IPS-20b (cell line): ENCODE results near the gene TMC1.
"Not testable (repeated sequence)": the region's sequence is repeated elsewhere in the genome, so short reads cannot be mapped to it uniquely, and the experiment has no call there.

ENCODE experiments used
- H3K27ac ChIP-seq: one replicate; pipeline ENCODE4 v1.5.1; 2013; ENCODE audit warnings: low read length
- H3K27me3 ChIP-seq: 2 replicates; pipeline ENCODE4 v1.6.1; 2013; ENCODE audit warnings: mild to moderate bottlenecking, low read length, inconsistent platforms; ENCODE audit not compliant: insufficient read depth
- H3K36me3 ChIP-seq: 2 replicates; pipeline ENCODE4 v1.6.1; 2013; ENCODE audit warnings: low read depth, mild to moderate bottlenecking, inconsistent platforms, low read length, moderate library complexity; ENCODE audit not compliant: insufficient read depth
- H3K4me1 ChIP-seq: 2 replicates; pipeline ENCODE4 v1.6.1; 2013; ENCODE audit warnings: mild to moderate bottlenecking, control low read depth, inconsistent platforms, low read length, moderate library complexity; ENCODE audit not compliant: insufficient read depth
- H3K4me3 ChIP-seq: 2 replicates; pipeline ENCODE4 v1.5.1; 2013; ENCODE audit warnings: mild to moderate bottlenecking, low read length, inconsistent platforms
- H3K9ac ChIP-seq: 2 replicates; pipeline ENCODE4 v1.6.1; 2013; ENCODE audit warnings: low read depth, mild to moderate bottlenecking, inconsistent platforms, low read length, moderate library complexity
- H3K9me3 ChIP-seq: 2 replicates; pipeline ENCODE4 v1.6.1; 2013; ENCODE audit warnings: mild to moderate bottlenecking, low read depth, low read length, inconsistent platforms; ENCODE audit not compliant: insufficient read depth

TMC1 gene

DNA sequence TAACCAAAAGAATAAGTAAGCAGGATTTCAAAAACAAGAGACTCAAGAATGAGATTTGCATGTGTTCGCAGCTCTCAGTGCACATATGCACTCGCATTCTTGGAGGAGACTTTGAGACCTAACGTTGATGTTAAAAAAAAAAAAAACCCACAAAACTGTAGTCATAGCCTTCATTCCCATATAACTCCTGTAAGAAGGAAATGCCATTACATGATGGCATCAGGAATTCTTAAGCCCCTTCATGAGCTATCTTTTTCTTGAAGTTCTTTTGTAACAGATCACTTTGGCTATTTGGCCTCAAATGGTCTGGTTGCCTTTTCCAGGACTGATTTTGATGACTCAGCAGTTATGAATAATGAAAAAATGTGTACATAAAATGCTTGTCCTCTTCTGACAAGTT, 317.7 kb downstream of the TMC1 start:
- no peaks in the 10 kb centered on the region for H3K36me3 ChIP-seq

DNA sequence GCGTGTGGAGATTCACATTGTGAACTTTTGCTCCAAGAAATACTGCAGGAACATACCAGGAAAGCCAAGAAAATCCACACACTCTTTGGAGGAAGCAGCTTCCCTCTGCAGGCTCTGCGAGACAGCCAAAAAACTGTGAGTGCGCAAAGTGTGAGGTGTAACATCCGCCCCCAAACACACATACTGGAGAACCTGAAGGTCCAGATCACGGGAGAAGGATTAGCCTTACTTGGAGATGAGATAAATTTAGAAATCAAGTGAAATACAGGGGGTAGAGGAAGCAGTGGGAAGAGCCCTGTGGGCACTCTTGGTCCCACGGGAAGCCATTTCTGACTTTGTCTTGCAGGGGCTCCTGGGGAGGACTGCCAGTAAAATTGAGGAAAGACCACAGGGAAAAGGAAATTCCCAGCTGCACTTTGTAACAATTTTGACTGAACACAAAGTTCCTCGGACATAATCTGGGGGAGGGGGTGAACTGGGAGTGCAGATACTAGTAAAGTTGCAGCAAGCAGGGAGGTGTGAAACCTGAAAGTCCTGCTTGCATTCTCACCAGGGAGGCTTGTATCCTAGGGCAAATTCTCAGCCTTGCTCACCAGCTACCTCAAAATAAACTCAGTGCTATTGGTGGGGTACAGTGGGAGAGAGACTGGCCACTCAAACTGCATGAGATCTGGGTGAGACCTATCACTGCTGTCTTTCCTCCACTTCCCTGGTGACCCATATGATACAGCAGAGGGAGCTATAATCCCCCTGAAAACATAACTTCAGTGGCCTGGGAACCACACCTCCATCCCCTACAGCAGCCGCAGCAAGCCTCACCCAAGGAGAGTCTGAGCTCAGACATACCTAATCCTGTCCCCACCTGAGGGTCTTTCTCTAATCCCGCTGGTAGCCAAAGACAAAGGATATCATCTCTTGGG, 322.4 kb downstream of the TMC1 start:
- Histone ChIP-seq H3K36me3 (no peaks in the 10 kb centered on the region), H3K4me3 (no peak overlapping the region), H3K27me3 (no peaks in the 10 kb centered on the region), H3K4me1 (peaks cover 8% of the 10 kb centered on the region; the same call in 1 of the 2 replicates), H3K9ac (no peak overlapping the region), H3K27ac (no peak overlapping the region), H3K9me3 (no peaks in the 10 kb centered on the region)

More for the DNA sequence above, 317.7 kb downstream of the TMC1 start:
- Histone ChIP-seq H3K9me3 (no peaks in the 10 kb centered on the region), H3K27ac (no peak overlapping the region), H3K4me3 (no peak overlapping the region), H3K9ac (no peak overlapping the region), H3K4me1 (peaks cover 15% of the 10 kb centered on the region; the same call in 1 of the 2 replicates), H3K27me3 (no peaks in the 10 kb centered on the region)

DNA sequence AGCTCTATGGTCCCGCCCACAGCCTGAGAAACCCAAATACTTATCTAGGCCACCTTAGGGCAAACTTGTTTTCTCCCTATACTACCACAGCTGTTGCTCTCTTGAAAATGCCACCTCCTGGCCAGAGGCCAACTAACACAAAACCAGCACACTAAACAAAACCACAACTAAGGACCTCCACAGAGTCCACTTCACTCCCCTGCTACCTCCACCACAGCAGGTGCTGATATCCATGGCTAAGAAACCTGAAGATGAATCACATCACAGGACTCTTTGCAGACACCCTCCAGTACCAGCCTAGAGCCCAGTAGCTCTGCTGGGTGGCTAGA, 323.0 kb downstream of the TMC1 start:
- no peak overlapping the region for H3K4me3 ChIP-seq
- no peak overlapping the region for H3K9ac ChIP-seq
- H3K9me3 ChIP-seq = no peaks in the 10 kb centered on the region
- H3K36me3 ChIP-seq = no peaks in the 10 kb centered on the region
- H3K27me3 ChIP-seq = no peaks in the 10 kb centered on the region
- H3K4me1 ChIP-seq = peaks cover 8% of the 10 kb centered on the region; the same call in 1 of the 2 replicates
- H3K27ac ChIP-seq = no peak overlapping the region

DNA sequence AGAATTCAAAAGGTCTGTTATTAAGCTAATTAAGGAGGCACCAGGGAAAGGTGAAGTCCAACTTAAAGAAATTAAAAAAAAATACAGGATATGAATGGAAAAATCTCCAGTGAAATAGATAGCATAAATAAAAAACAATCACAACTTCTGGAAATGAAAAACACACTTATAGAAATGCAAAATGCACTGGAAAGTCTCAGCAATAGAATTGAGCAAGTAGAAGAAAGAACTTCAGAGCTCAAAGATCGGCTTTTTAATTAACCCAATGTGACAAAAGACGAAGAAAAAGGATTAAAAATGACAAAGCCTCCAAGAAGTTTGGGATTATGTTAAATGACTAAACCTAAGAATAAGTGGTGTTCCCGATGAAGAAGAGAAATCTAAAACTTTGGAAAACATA, 323.6 kb downstream of the TMC1 start:
- not testable (repeated sequence) for H3K36me3 ChIP-seq, H3K4me1 ChIP-seq, H3K9me3 ChIP-seq, H3K4me3 ChIP-seq, H3K27me3 ChIP-seq, H3K27ac ChIP-seq, H3K9ac ChIP-seq

DNA sequence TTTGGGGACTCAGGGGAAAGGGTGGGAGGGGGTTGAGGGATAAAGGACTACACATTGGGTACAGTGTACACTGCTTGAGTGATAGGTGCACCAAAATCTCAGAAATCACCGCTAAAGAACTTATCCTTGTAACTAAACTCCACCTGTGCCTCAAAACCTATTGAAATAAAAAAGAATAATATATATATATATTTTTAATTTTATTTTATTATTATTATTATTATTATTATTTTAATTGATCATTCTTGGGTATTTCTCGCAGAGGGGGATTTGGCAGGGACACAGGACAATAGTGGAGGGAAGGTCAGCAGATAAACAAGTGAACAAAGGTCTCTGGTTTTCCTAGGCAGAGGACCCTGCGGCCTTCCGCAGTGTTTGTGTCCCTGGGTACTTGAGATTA, 328.8 kb downstream of the TMC1 start:
- not testable (repeated sequence) for H3K27me3 ChIP-seq, H3K36me3 ChIP-seq, H3K4me3 ChIP-seq, H3K27ac ChIP-seq, H3K9ac ChIP-seq, H3K4me1 ChIP-seq, H3K9me3 ChIP-seq

DNA sequence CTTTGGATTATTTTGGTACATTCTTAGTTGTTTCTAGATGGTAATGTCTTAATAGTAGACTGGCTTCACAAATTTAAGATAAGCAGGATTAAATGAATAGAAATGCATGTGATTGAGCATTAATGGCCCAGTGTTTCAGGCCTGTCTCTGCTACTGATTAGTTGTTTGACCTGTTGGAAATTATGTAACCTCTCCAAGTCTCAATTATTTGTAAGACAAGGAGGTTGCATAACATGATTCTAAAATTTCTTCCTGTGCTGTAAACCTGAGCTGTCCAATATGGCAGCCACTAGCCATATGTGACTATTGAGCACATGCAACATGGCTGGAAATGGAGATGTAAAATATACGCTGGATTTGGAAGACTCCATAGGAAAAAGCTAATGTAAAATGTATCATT, 333.9 kb downstream of the TMC1 start:
- Histone ChIP-seq H3K4me3 (no peak overlapping the region), H3K4me1 (peaks cover 7% of the 10 kb centered on the region; the same call in 1 of the 2 replicates), H3K9me3 (no peaks in the 10 kb centered on the region), H3K9ac (no peak overlapping the region), H3K27me3 (no peaks in the 10 kb centered on the region), H3K36me3 (no peaks in the 10 kb centered on the region), H3K27ac (no peak overlapping the region)

DNA sequence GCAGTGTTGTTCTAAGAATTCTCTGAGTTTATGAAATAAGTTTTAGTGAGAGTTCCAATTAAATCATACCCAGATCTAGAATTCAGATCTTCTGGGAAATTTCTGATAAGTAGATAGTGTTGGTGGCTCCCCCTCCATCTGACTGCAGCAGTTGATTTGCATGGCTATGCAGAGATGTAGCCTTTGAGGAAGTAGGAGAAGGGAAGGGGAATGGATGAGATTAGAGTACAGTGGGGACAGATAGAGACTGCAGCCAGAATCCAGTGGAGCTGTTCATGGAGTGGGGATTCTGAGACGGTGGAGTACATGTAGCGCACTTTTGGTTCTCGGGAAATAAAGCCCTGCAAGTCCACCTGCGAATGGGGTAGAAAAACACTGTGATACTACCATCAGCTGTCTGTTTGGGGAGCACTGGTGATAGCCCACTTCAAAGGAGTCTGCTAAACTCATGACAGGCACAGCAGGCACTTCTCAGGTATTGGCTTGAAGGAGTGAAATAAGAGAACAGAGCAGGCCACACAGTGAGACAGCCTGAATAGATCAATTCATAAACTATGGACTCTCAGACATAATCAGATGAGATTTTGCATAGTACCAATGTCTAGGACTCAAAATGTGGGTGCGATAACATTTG, 334.6 kb downstream of the TMC1 start:
- Histone ChIP-seq H3K27me3 (no peaks in the 10 kb centered on the region), H3K27ac (no peak overlapping the region), H3K36me3 (no peaks in the 10 kb centered on the region)

DNA sequence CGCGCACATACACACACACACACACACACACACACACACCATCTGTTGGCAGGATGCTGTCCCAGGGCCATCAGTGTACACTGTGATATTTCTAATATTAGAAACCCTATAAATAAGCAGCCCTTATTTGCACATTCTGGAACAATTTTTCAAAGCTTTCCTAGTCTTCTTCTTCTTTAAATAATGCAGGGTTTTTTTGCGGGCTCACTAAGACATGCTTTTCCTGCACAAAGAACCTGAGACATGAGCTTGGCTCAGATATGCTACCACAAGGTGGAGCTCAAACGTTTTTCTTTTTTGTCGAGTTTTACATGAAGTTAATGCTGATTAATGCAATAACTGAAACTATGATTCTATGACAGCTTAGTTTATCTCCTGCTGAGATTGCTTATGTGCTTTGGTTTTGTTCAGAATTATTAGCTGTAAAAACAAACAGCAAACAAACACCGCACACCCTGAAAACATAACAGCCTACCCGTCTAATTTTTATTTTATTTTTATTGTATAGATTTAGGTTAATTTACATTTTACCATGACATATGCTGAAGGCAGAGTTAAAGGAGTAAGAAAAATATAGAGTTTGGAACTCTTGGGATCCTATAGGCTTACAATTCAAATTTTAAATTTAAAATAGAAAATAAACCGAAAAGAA, 335.7 kb downstream of the TMC1 start:
- H3K4me1 ChIP-seq = peaks cover 7% of the 10 kb centered on the region; the same call in 1 of the 2 replicates
- H3K27me3 ChIP-seq = no peaks in the 10 kb centered on the region
- H3K36me3 ChIP-seq = no peaks in the 10 kb centered on the region
- no peaks in the 10 kb centered on the region for H3K9me3 ChIP-seq
- H3K27ac ChIP-seq = no peak overlapping the region
- no peak overlapping the region for H3K9ac ChIP-seq
- H3K4me3 ChIP-seq = no peak overlapping the region

More for the DNA sequence above, 334.6 kb downstream of the TMC1 start:
- H3K4me3 ChIP-seq = no peak overlapping the region
- no peaks in the 10 kb centered on the region for H3K9me3 ChIP-seq
- peaks cover 7% of the 10 kb centered on the region; the same call in 1 of the 2 replicates for H3K4me1 ChIP-seq
- H3K9ac ChIP-seq = no peak overlapping the region

DNA sequence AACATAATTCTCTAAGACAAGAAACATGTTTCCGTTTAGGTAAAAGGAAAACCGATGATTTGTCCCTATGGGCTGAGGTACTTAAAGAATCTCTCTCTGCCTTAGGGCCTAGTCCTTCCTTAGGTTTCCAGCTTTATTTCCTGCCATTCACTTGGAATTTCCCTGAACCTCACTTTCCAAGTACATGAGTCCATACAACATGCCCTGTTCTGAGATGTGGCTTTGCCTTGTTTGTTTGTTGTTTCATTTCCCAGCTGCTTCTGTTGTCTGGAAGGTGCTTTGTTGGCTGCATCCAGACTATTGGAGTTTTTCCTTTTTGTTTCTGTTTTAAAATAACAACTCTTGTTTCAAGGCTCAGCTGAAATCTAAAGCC, 336.2 kb downstream of the TMC1 start:
- Histone ChIP-seq H3K4me3 (no peak overlapping the region), H3K27ac (no peak overlapping the region), H3K9me3 (no peaks in the 10 kb centered on the region), H3K9ac (no peak overlapping the region), H3K36me3 (no peaks in the 10 kb centered on the region), H3K27me3 (no peaks in the 10 kb centered on the region), H3K4me1 (peaks cover 7% of the 10 kb centered on the region; the same call in 1 of the 2 replicates)

DNA sequence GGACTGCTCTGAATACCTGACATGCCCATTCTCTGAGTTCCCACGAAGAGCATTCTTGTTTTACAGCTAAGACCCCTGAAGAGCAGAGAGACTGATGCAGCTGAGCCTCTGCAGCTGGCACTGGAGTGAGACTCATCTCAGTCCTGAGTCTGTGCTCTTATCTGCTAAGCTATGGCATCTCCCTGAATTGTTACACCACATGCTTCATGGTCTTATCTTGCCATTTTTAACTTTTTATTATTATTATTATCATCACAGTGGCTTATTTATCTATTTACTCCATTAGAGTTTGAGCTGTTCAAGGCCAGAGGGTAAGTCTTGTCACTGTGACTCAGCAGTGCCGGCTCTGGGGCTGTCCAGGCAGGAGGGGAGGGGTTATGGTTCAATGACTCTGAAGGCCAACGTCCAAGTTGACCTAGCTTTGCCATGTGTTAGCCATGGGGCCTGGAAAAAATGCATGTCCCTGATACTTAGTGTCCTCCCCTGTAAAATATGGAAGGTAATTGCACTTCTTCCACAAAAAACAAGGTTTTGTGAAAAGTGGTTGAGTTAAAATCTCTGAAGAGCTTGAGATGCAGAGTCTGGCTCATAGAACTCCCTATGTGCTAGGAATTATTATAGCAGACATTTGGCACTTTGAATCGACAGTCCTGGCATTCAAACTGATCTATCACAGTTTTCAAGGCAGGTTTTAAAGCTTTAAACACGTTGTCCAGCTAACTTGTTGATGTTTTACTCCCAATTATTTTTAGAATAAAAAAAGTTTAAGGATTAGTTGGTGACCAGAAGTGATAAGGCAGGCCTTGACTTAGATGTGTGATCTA, 336.9 kb downstream of the TMC1 start:
- no peak overlapping the region for H3K9ac ChIP-seq
- no peaks in the 10 kb centered on the region for H3K27me3 ChIP-seq
- H3K27ac ChIP-seq = no peak overlapping the region
- H3K9me3 ChIP-seq = no peaks in the 10 kb centered on the region
- peaks cover 7% of the 10 kb centered on the region; the same call in 1 of the 2 replicates for H3K4me1 ChIP-seq
- no peak overlapping the region for H3K4me3 ChIP-seq
- H3K36me3 ChIP-seq = no peaks in the 10 kb centered on the region

DNA sequence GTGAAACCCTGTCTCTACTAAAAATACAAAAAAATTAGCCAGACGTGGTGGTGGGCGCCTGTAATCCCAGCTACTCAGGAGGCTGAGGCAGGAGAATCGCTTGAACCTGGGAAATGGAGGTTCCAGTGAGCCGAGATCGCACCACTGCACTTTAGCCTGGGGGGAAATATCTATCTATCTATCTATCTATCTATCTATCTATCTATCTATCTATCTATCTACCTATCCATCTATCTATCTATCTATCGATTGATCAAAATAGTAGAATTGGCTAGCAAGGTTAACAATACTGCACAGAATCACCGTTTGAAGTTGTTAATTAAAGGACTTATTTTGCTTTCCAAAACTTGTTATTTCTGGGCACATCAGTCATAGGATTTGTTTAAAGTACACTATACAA, 341.4 kb downstream of the TMC1 start:
- H3K27me3 ChIP-seq, H3K4me1 ChIP-seq, H3K4me3 ChIP-seq, H3K9ac ChIP-seq, H3K9me3 ChIP-seq, H3K27ac ChIP-seq, H3K36me3 ChIP-seq: not testable (repeated sequence)
